Measurements from ENCODE around the gene EED.

Gene EED

DNA sequence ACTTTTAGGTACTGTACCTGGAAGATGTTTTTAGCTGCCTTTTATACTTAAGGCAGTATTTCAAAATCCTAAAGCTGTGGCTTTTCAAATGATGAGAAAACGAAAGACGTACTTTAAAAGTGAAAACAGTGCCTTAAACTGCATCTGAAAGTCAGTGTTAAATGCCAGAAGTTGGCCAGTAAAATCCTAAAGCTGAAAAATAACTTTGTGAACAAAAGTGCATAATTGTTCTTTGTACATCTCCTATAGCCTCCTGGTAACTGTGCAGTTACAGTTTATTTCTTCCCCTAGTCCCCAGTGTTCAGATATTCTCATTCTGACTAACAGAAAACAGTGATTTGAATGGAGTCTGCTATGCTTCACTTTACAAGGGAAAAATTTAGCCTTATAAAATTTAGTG, 6.8 kb downstream of the EED start:
- no peak for DNase-seq

DNA sequence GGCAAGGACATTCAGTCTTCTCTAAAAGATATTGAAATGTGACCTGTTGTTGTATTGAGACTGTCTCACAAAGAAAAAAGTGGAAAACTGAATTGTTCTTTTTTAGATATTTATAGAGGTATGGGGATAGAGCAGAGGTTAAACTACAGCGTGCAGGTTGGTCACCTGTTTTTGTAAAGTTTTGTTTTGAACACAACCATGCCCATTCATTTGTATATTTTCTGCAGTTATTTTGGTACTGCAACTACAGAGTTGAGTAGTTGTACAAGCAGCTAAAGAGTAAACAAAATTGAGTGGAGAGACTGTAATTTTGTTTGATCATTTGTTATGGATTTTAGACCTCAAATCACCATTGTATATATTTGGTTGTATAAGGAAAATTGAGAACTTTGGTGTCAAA, 11.3 kb downstream of the EED start:
- no peak for DNase-seq

DNA sequence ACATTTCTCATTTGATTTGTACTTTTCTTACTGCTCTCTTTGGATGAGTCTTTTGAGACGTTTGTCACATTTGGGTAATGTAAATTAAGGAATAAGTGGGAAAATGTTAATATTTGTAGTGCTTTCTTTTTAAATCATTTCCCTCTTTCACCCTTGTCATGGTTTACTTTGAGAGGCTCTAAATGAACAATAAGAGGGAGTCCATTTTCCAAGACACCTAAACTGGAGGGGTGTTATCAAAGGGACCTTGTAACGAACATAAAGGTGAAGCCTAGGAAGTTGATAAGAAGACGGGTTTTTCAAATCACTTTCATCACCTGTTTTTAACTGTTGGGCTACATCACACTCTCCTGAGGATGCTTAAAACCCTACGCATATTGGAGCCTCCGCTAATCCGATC, 12.1 kb downstream of the EED start:
- no peak for DNase-seq

DNA sequence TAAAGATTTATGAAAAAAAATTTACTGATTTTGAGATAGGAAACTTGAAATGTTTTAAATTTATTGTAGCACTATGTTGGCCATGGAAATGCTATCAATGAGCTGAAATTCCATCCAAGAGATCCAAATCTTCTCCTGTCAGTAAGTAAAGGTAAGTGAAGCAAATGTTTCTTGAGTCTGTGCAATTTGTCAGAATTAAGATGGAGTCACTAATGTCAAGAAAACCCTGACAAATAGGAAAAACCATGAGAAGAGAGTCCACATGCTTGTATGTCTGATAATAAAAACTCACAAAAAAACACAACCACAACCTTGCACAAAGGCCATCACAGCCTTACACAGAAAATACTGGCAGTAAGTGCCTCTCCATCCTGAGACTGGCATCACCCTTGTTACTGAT, 12.9 kb downstream of the EED start:
- DNase-seq, result no peak

DNA sequence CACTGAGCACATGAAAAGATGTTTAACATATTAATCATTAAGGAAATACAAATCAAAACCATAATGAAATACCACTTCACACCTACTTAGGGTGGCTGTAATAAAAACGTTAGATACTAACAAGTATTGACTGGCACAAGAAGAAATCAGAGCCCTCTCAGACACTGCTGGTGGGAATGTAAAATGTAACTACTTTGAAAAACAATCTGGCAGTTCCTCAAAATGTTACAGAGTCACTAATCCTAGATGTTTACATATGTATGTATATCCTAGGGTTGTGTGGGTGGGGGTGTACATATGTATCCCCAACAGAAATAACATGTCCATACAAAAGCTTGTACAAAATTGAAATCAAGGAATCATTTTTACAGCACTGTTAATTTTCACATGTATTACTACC, 15.2 kb downstream of the EED start:
- no peak for DNase-seq

DNA sequence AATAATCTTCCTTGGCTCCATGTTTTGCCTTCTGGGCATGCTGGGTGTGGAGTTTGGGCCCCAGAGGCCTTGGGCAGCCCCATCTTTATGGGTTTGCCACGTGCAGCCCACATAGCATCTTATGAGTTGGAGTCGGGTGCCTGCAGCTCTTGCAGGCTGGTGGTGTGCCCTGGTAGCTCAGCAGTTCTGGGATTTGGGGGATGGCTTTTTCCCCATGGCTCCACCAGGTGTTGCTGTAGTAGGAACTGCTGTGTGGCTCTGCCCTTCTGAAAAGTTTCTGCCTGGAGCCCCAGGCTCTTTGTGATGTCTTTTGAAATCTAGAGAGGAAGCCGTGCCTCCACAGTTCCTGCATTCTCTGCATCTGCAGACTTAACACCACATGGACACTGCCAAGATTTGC, 16.8 kb downstream of the EED start:
- no peak for DNase-seq

DNA sequence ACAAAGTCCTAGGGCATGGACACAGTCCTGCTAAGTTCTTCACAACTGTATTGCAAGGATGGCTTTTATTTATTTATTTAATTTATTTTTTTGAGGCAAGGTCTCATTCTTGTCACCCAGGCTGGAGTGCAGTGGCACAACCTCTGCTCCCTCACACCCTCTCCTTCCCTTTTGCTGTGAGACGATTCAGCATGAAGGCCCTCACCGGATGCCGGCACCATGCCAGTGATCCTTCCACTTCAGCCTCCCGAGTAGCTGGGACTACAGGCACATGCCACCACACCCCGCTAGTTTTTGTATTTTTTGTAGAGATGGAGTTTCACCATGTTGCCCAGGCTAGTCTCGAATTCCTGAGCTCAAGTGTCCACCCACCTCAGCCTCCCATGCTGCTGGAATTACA, 17.8 kb downstream of the EED start:
- no peak for DNase-seq

DNA sequence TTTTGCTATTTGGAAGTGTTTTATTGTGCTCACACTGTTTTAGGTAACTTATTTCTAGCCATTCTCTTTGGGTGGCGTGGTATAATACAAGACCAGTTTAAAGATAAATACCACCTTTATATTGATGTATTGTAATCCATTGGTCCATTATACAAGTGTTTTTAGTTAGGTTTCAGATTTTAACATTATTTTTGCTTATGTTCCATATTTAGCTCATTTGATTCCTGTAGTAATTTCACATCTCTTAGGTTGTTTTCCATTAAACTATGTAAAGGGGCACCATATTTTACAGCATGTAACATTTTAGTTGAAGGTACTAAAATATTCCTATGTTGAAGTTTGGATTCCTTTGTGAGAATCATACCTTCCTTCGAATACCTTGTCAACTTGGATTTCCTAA, 20.1 kb downstream of the EED start:
- DNase-seq, result no peak

DNA sequence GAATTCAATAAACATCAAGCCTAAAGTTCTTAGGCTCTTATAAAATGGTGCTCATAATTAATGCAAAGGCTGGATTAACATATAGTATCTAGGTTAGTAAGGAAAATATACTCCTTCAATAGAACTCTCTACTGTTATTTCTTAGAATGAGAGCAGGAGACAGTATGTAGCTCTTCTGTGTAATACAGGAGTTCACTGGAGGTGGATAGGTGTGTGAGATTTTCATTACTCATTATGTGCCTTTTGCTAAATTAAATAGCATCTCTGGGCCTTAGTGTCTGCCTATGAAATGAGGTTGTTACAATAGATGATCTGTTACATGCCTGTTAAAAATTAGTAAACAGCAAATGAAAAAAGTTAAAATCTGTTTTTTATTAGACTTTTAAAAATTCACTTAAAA, 20.6 kb downstream of the EED start:
- no peak for DNase-seq

DNA sequence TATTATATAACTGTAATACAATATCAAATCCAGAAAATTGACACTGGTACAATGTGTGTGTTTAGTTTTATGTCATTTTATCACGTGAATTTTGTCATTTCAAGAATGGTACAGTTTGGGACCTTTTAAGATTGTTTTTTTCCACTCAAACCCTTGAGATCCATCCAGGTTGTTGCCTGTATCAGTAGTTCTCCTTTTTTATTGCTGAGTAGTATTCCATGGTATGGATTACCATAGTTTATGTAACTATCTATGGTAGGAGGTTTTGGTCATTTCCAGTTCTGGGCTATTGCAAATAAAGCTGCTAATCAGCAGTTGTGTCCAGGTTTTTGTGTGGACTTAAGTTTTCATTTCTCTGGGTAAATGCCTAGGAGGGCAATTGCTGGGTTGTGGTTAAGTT, 25.1 kb downstream of the EED start:
- no peak for DNase-seq

DNA sequence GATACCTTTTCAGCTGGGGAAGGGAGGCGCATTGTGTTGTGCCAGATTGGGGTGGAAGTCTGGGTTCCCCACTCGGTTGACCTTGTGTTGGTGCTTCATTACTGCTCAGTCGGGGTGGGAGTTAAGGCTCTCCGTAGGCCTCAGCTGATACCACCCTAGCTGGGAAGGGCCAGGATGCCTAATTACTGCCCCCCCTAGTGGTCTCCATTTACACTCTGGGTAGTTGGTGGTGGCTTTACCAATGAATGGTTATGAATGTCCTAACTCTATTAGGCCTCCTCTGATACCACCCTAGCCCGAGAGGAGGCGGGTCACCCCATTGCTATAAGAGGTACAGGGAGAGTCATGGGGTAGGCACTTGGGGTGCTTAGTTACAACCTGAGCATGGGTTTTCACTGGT, 29.9 kb downstream of the EED start:
- no peak for DNase-seq

DNA sequence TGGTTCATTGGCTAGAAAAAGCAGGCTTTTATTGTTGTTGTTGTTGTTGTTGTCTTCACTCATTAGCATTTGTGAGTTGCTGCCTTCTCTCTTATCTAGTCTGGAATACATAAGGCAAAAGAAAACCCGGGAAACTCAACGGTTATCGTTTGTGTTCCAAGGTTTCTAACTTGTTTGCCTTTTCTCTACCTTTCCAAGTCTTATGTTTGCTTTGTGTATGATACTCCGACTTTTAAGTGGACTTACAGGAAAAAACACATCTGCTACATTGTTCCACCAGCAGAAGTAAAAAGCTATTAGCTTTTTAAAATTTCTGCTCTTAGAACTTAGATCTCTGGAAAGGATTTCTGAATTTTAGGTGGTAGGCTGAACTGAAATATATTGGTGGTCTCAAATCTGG, 30.4 kb downstream of the EED start:
- no peak for DNase-seq

DNA sequence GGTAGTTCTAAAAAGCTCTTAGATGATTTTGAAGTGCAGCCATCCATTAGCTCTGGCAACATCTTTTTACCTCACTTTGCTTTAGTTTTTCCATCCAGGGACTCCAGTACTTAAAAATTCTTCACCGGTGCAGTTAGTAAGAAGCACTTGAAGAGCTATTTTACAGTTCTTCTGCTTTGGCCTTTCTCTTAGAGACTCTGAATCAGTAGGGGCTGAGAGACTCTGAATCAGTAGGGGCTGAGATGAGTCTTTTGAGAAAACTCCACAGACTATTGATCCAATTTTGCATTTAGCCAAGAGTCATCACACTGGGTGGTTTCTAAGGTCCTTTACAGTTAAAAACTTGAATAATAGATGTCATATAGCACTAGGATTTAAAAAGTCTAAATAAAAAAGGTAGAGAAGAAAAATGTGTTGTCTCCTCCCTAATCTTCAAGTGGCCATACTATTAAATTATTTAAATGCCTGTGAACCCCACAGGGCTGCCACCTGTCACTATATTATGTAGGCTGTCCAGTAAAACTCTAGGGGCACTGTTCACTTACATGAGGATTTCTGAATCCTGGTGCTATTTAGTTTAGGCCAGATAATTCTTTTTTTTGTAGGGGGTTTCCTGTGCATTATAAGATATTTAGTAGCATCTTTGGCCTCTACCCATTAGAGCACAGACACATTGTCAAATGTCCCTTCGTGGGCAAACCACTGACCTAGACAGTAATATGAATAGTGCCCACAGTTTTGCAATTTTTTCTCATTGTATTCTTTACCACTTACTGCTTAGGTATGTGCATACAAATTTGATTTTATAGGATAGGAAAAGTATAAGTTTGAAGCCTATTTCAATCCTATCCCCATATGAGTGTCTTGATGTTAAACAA, 31.2 kb downstream of the EED start:
- no peak for DNase-seq

DNA sequence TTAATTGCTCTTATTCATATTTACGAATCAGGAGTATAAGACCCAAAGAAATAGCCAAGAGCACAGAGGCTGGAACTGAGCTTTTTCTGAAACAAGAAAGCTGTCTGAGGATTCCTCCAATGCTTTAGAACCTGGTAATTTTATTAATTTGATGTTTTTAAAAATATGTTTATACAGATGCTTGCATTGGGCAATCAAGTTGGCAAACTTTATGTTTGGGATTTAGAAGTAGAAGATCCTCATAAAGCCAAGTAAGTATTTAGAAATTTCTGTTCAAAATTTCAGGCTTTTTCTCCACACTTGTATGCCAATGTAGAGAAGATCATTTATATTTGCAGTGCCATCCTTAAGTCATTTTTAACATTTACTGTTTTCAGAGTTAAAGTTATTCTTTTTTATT, 33.2 kb downstream of the EED start:
- no peak for DNase-seq

DNA sequence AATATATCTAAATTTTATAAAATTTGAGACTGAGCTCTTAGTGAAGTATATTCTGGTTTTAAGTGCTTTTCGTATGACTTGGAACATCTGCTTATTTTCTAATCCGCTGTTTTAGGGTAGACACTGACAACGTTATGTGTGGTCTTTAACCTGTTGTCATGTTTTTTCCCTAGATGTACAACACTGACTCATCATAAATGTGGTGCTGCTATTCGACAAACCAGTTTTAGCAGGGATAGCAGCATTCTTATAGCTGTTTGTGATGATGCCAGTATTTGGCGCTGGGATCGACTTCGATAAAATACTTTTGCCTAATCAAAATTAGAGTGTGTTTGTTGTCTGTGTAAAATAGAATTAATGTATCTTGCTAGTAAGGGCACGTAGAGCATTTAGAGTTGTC, 33.7 kb downstream of the EED start:
- DNase-seq, result no peak

DNA sequence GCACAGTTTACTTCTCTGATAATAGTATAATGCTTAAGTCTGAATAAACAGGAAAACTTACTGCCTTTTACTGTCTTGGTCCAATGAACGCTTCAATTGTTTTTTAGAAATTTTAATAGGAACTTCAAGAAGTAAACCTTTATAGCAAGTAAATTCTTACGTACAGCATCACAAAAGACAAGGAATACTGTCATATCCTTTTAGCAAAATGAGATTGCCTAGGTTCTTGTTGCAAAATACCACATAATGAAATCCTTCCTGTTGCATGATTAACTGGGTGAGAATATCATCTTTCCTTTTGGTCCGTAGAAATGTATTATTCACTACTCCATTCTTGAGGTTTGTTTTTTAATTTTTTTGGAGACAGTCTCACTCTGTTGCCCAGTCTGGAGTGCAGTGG, 35.2 kb downstream of the EED start:
- no peak for DNase-seq

DNA sequence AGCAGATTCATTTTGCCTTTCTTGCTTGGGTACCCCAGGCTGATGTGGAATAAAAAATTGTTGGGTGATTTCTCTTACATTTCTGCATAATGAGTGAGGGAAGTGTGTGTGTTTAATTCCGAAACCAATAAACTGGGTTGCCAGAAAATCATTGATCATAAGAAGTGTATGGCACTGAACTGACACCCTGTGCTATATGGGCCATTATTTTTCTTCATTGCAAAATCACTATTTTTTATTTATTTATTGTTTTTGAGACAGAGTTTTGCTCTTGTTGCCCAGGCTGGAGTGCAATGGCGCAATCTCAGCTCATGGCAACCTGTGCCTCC, 42.9 kb downstream of the EED start:
- no peak for DNase-seq

DNA sequence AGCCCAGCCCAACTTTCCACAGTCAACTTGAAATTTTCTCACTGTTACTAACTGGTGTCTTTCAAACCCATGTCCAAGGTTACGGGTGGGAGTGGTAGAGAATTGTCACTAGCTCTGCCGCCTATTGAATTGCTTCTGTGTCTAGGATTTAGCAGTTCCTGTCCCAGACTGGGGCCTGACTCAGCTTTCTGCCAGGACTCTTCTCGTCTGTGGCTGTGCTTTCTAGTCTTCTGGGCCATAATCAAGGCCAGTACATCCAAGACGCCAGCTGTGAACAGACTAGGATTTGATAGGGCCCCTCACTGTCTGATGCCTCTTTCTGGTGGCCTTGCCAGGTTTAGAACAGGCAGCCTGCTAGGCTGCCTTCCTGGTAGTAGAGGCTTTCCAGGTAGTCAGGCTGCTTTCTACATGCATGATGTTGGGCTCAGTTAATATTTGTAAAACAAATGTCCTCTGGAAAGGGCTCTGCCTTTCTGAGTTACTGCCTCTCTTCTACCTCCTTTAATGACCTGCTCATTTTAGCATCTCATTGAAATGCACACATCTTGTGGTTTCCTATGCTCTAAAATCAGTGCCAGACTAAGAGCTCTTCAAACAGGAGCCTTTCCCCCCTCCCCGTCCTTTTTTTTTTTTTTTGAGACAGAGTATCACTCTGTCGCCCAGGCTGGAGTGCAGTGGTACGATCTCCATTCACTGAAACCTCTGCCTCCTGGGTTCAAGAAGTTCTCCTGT, 44.4 kb downstream of the EED start:
- no peak for DNase-seq

DNA sequence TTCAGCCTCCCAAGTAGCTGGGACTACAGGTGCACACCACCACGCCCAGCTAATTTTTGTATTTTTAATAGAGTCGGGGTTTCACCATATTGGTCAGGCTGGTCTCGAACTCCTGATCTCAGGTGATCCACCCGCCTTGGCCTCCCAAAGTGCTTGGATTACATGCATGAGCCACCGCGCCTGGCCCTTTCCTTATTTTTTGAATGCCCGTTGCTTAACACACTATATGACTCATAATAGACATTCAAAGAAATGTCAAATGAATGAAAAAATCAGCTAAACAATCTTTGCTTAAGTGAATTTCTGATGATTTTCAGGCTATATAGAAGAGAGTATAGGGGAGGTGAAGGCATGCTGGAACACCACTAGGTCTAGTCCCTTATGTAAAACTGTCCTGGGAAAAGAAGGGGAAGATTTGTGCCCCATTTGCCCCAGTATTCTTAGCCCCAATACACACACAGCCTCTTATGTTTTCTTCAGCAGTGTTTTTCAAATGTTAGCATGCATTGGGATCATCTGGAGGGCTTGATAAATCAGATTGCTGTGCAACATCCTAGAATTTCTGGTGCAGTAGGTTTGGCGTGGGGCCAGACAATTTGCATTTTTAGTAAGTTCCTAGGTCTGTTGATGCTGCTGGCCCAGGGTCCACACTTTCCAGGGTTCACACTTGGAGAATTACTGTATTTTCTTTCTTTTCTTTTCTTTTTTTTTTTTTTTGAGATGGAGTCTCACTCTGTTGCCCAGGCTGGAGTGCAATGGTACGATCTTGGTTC, 45.1 kb downstream of the EED start:
- DNase-seq, result peak; percentile 25

DNA sequence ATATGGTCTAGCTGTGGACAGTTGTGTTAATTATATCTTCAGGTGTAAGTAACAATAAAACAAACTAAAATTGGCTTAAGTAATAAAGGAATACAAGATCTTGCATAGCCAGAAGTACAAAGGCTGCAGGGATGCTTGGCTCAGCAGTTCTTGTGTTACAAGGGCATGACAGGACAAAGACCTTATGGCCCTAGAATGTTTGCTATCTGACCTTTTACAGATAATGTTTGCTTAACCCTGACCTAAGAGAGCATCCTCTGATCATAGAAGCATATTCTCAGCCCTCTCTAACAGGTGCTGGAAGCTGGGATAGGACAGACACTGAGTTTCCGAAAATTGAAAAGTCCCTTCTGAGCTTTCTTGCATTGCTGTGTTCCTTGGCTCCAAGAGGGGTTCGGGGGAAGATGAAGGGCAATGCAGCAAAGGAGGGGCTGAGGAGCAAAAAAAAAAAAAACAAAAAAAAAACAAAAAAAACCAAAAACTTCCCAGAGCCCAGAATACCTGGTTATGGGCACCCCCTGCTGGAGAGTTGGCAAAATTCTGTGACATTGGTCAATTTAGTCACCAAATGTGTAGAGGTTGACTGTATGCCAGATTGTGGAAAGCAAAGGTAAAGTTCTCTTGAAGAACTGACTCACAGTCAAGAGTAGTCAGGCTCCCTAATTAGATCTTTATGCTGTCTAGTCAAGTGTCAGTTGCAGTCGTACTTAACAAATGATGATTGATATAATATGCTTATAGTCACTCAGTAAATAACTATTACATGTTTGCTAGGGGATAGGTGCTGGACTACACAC, 47.1 kb downstream of the EED start:
- peak; percentile 70 for DNase-seq

DNA sequence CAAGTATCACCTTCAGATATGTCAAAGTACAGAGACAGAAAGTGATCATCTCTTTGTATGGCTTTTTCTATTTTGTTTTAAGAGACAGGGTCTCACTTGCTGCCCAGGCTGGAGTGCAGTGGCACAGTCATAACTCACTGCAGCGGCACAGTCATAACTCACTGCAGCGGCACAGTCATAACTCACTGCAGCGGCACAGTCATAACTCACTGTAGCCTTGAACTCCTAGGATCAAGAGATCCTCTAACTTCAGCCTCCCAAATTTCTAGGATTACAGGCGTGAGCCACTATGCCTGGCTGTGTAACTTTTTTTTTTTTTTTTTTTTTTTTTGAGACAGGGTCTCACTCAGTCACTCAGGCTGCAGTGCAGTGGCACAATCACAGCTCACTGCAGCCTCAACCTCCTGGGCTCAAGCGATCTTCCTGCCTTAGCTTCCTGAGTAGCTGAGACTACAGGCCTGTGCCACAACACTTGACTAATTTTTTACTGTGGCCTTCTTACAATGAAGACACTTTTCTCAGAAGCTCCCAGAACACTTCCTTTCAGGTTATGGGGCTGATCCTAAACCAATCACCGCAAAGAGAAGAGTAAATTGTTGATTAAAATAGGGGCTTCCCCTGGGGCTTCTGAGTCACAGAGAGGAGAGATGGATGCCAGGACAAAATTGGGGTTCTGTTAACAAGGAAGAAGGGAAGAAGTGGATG, 48.5 kb downstream of the EED start:
- DNase-seq, result no peak

DNA sequence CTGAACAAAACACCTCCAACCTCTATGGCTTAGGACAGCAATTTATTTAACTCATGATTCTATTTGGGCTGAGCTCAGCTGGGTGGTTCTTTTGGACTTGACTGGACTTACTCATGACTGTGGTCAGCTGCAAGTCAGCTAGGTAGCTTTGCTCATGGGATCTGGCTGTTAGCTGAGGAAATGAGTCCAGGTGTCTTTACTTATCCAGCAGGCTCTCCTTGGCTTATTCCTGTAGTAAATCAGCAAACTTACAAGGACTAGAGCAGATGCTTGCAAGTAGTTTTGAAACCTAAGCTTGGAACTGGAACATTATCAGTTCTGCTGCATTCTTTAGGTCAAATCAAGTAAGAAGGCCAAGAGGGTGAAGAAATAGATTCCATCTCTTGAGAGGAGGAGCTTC, 49.5 kb downstream of the EED start:
- DNase-seq, result no peak

DNA sequence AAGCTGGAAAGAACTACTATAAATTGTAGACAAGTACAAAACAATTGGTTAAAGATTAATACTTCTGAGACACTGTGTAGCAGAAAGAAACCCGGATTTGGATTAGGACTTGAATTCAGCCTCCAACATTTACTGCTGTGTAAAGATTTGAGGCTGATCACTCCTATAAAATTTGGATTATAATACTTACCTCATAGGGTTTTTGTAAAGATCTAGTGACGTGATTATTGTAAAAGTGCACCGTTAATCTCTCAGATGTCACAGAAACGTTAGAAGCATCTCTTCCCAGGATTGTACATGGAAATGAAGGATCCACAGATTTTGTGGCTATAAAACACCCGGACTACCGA, 57.2 kb downstream of the EED start:
- DNase-seq, result no peak
